SK-N-SH treated with all-trans-retinoic acid at 6 μM for 48 hours (cell line): Measurements from ENCODE around the gene COX15.
A peak's percentile ranks its signal among the peaks of the same experiment; 100 is the strongest.

Experiments used
- ATAC-seq: fragments of 200-7000 bp; cut with Tn5 transposase; 3 replicates; pipeline ENCODE4 v1.9.1; 2020; ENCODE audit warnings: mild to moderate bottlenecking, moderate library complexity
- ARNTL ChIP-seq: fragments of 450-650 bp; formaldehyde crosslinking; IDR thresholded peaks from 2 replicates; pipeline ENCODE4 v1.5.0; 2020; ENCODE audit warnings: low read depth, mild to moderate bottlenecking, moderate library complexity, borderline replicate concordance
- BACH2 ChIP-seq: fragments of 250-450 bp; sonication (Bioruptor Pico); IDR thresholded peaks from 2 replicates; pipeline ENCODE4 v1.9.0; 2021; ENCODE audit warnings: mild to moderate bottlenecking, borderline replicate concordance
- CSRNP3 ChIP-seq: fragments of 250-450 bp; sonication (Bioruptor Pico); IDR thresholded peaks from 2 replicates; pipeline ENCODE4 v1.5.1; 2021; ENCODE audit warnings: mild to moderate bottlenecking, moderate library complexity
- ESRRG ChIP-seq: fragments of 250-450 bp; sonication (Bioruptor Pico); IDR thresholded peaks from 2 replicates; pipeline ENCODE4 v1.6.1; 2021; ENCODE audit warnings: mild to moderate bottlenecking
- GLIS3 ChIP-seq: fragments of 250-450 bp; sonication (Bioruptor Pico); IDR thresholded peaks from 2 replicates; pipeline ENCODE4 v1.5.0; 2020; ENCODE audit warnings: mild to moderate bottlenecking, moderate library complexity
- ISL1 ChIP-seq: fragments of 250-450 bp; sonication (Bioruptor Pico); IDR thresholded peaks from 2 replicates; pipeline ENCODE4 v2.1.2; 2022; ENCODE audit warnings: mild to moderate bottlenecking, moderate library complexity
- OSR1 ChIP-seq: fragments of 250-450 bp; sonication (Bioruptor Pico); IDR thresholded peaks from 2 replicates; pipeline ENCODE4 v1.8.0; 2022; ENCODE audit warnings: moderate library complexity, mild to moderate bottlenecking, inconsistent platforms
- PATZ1 ChIP-seq: fragments of 250-450 bp; sonication (Bioruptor Pico); IDR thresholded peaks from 2 replicates; pipeline ENCODE4 v1.8.0; 2020; ENCODE audit warnings: mild to moderate bottlenecking, moderate library complexity, borderline replicate concordance
- PPARA ChIP-seq: fragments of 250-450 bp; sonication (Bioruptor Pico); IDR thresholded peaks from 2 replicates; pipeline ENCODE4 v1.5.0; 2020; ENCODE audit warnings: mild to moderate bottlenecking, borderline replicate concordance
- RARB ChIP-seq: fragments of 250-450 bp; sonication (Bioruptor Pico); IDR thresholded peaks from 2 replicates; pipeline ENCODE4 v1.8.0; 2021; ENCODE audit warnings: mild to moderate bottlenecking, moderate library complexity
- SNAI2 ChIP-seq: fragments of 250-450 bp; sonication (Bioruptor Pico); IDR thresholded peaks from 2 replicates; pipeline ENCODE4 v1.5.0; 2020; ENCODE audit warnings: mild to moderate bottlenecking, moderate library complexity
- TCF4 ChIP-seq: fragments of 250-450 bp; sonication (Bioruptor Pico); IDR thresholded peaks from 2 replicates; pipeline ENCODE4 v1.8.0; 2021; ENCODE audit warnings: mild to moderate bottlenecking, moderate library complexity, borderline replicate concordance
- TOX ChIP-seq: fragments of 250-450 bp; sonication (Bioruptor Pico); IDR thresholded peaks from 2 replicates; pipeline ENCODE4 v1.8.0; 2021; ENCODE audit warnings: mild to moderate bottlenecking, moderate library complexity, borderline replicate concordance
- TSHZ2 ChIP-seq: fragments of 250-450 bp; sonication (Bioruptor Pico); IDR thresholded peaks from 2 replicates; pipeline ENCODE4 v1.5.0; 2020; ENCODE audit warnings: mild to moderate bottlenecking, moderate library complexity
- ZC3H10 ChIP-seq: fragments of 250-450 bp; sonication (Bioruptor Pico); IDR thresholded peaks from 2 replicates; pipeline ENCODE4 v1.5.1; 2021; ENCODE audit warnings: mild to moderate bottlenecking, moderate library complexity
- ZFP3 ChIP-seq: fragments of 250-450 bp; sonication (Bioruptor Pico); IDR thresholded peaks from 2 replicates; pipeline ENCODE4 v1.5.0; 2020; ENCODE audit warnings: mild to moderate bottlenecking, moderate library complexity
- ZFP30 ChIP-seq: fragments of 450-650 bp; formaldehyde crosslinking; IDR thresholded peaks from 2 replicates; pipeline ENCODE4 v1.5.0; 2022; ENCODE audit warnings: mild to moderate bottlenecking, moderate library complexity
- ZNF565 ChIP-seq: fragments of 450-650 bp; formaldehyde crosslinking; conservative IDR thresholded peaks from 2 replicates; pipeline ENCODE4 v1.5.0; 2020; ENCODE audit warnings: low read depth, mild to moderate bottlenecking, moderate library complexity
- ZNF70 ChIP-seq: fragments of 450-650 bp; formaldehyde crosslinking; IDR thresholded peaks from 2 replicates; pipeline ENCODE4 v1.5.0; 2020; ENCODE audit warnings: mild to moderate bottlenecking, moderate library complexity
- ZNF8 ChIP-seq: fragments of 450-650 bp; formaldehyde crosslinking; IDR thresholded peaks from 2 replicates; pipeline ENCODE4 v1.5.0; 2020; ENCODE audit warnings: mild to moderate bottlenecking, moderate library complexity

The COX15 gene

GRCh38 chr10:99689461-99689860 lies 42.5 kb downstream of the COX15 start:
- ATAC-seq = no peak

GRCh38 chr10:99685597-99685967 lies 46.3 kb downstream of the COX15 start:
- ATAC-seq = no peak
- no peak for TF ChIP-seq GLIS3 (CRISPR knock-in tag)
- TF ChIP-seq ZNF8 (CRISPR knock-in tag) = no peak
- no peak for TF ChIP-seq TCF4 (CRISPR knock-in tag)
- TF ChIP-seq ZFP30 (CRISPR knock-in tag) = no peak
- TF ChIP-seq TOX (CRISPR knock-in tag) = no peak
- no peak for TF ChIP-seq ARNTL (CRISPR knock-in tag)
- no peak for TF ChIP-seq TSHZ2 (CRISPR knock-in tag)
- TF ChIP-seq SNAI2 (CRISPR knock-in tag) = no peak
- TF ChIP-seq ZNF70 (CRISPR knock-in tag) = no peak
- TF ChIP-seq ZNF565 = no peak
- TF ChIP-seq BACH2 (CRISPR knock-in tag) = no peak
- no peak for TF ChIP-seq ZFP3 (CRISPR knock-in tag)
- TF ChIP-seq PATZ1 (CRISPR knock-in tag) = no peak

More at GRCh38 chr10:99689461-99689860, 42.5 kb downstream of the COX15 start:
- no peak for TF ChIP-seq OSR1
- no peak for TF ChIP-seq ESRRG (CRISPR knock-in tag)
- TF ChIP-seq CSRNP3 (CRISPR knock-in tag) = no peak
- TF ChIP-seq GLIS3 (CRISPR knock-in tag) = no peak
- no peak for TF ChIP-seq PATZ1 (CRISPR knock-in tag)
- no peak for TF ChIP-seq SNAI2 (CRISPR knock-in tag)
- TF ChIP-seq RARB (CRISPR knock-in tag) = no peak
- TF ChIP-seq ZFP30 (CRISPR knock-in tag) = no peak
- TF ChIP-seq ISL1 (CRISPR knock-in tag) = no peak
- TF ChIP-seq ZNF565 = no peak
- TF ChIP-seq TCF4 (CRISPR knock-in tag) = no peak
- no peak for TF ChIP-seq PPARA (CRISPR knock-in tag)

- peak; percentile 77 for ATAC-seq
- no peak for TF ChIP-seq GLIS3 (CRISPR knock-in tag)
- TF ChIP-seq TOX (CRISPR knock-in tag) = no peak
- TF ChIP-seq ZFP30 (CRISPR knock-in tag) = no peak
- TF ChIP-seq ZC3H10 (CRISPR knock-in tag) = no peak
- TF ChIP-seq TSHZ2 (CRISPR knock-in tag) = no peak
Measured at GRCh38 chr10:99682752-99683151, 49.2 kb downstream of the COX15 start.
